HepG2 (cell line): ENCODE results near the gene HES2. TPM values are rescaled to one million over a fixed set of nuclear protein-coding genes. Genes with fewer than 3 reads are reported as not detected.

Experiments used
- ASH2L ChIP-seq: fragments of 300-600, 200-600 bp; sonication (generic); IDR thresholded peaks from 2 replicates; pipeline ENCODE4 v1.7.0; 2017; ENCODE audit warnings: low read depth, mild to moderate bottlenecking, moderate library complexity, mixed read lengths, low read length; ENCODE audit not compliant: insufficient read length
- CAMTA2 ChIP-seq: sonication (generic); formaldehyde crosslinking; IDR thresholded peaks from 2 replicates; pipeline ENCODE4 v1.4.0; 2020; ENCODE audit warnings: mild to moderate bottlenecking, missing genetic modification reagents, borderline replicate concordance
- EP300 ChIP-seq, 3 experiments: sonication (generic) in 1 of 3; formaldehyde crosslinking in 1 of 3; IDR thresholded peaks; 2 replicates each; pipeline versions ENCODE4 v1.5.1 to v1.6.1; 2011 to 2020; ENCODE audit warnings: low read depth in 2 of 3, low read length in 2 of 3, borderline replicate concordance in 1 of 3, improper control_type of control experiment in 1 of 3, mild to moderate bottlenecking in 1 of 3, missing genetic modification reagents in 1 of 3, moderate library complexity in 1 of 3
- LCORL ChIP-seq, 2 experiments: fragments of 450-650 bp in 1 of 2; sonication (generic) in 1 of 2; formaldehyde crosslinking in 1 of 2; IDR thresholded peaks; 2 replicates each; pipeline versions ENCODE4 v1.5.0 to v1.6.1; 2017 to 2020; ENCODE audit warnings: antibody characterized with exemption in 1 of 2, missing genetic modification reagents in 1 of 2
- MIXL1 ChIP-seq: IDR thresholded peaks from 2 replicates; pipeline ENCODE4 v1.6.1; 2016
- RAD51 ChIP-seq: fragments of 450-650 bp; IDR thresholded peaks from 2 replicates; pipeline ENCODE4 v1.6.1; 2016; ENCODE audit warnings: borderline replicate concordance
- SRY ChIP-seq: sonication (generic); formaldehyde crosslinking; IDR thresholded peaks from 2 replicates; pipeline ENCODE4 v1.8.0; 2022; ENCODE audit warnings: mild to moderate bottlenecking, missing genetic modification reagents
- TCF7 ChIP-seq: sonication (generic); IDR thresholded peaks from 2 replicates; pipeline ENCODE4 v1.6.1; 2016; ENCODE audit warnings: antibody characterized with exemption, low read depth
- ZNF256 ChIP-seq: sonication (generic); formaldehyde crosslinking; conservative IDR thresholded peaks from 2 replicates; pipeline ENCODE4 v1.4.0; 2020; ENCODE audit warnings: missing genetic modification reagents
- ZNF501 ChIP-seq: sonication (generic); formaldehyde crosslinking; IDR thresholded peaks from 2 replicates; pipeline ENCODE4 v1.5.1; 2020; ENCODE audit warnings: mild to moderate bottlenecking, moderate library complexity, missing genetic modification reagents
- ZNF543 ChIP-seq: sonication (generic); formaldehyde crosslinking; IDR thresholded peaks from 2 replicates; pipeline ENCODE4 v1.4.0; 2020; ENCODE audit warnings: mild to moderate bottlenecking, missing genetic modification reagents
- ZSCAN31 ChIP-seq: sonication (generic); formaldehyde crosslinking; IDR thresholded peaks from 2 replicates; pipeline ENCODE4 v1.5.0; 2020; ENCODE audit warnings: low read depth, mild to moderate bottlenecking, missing genetic modification reagents
- polyA plus RNA-seq, 8 experiments: library from polyadenylated mRNA; depleted of rRNA in 3 of 8; stranded (reverse) in 7 of 8; unstranded in 1 of 8; fragments of >200 nt; fragmentation: Illumina TruSeq in 4 of 8; extraction: Trizol in 4 of 8; gene quantifications; 2 replicates each; pipeline versions ENCODE4 v1.2.1 to v1.2.3, GENCODE V29; 2011 to 2016; ENCODE audit warnings: low read depth in 4 of 8, missing spikeins in 1 of 8, mixed read lengths in 1 of 8; ENCODE audit not compliant: insufficient read depth in 1 of 8
- total RNA-seq, 5 experiments: library from RNA; depleted of rRNA; stranded (reverse); fragments of >200 nt; fragmentation: Illumina TruSeq; extraction: Trizol; gene quantifications; 2 replicates each; pipeline ENCODE4 v1.2.3, GENCODE V29; 2016; ENCODE audit warnings: low read depth in 1 of 5
- TF ChIP-seq, protein P1 (sequence below): sonication (generic); formaldehyde crosslinking; IDR thresholded peaks from 2 replicates; pipeline ENCODE4 v1.4.0; 2020; ENCODE audit warnings: missing genetic modification reagents, mild to moderate bottlenecking, borderline replicate concordance
- TF ChIP-seq, protein P2 (sequence below): sonication (generic); formaldehyde crosslinking; IDR thresholded peaks from 2 replicates; pipeline ENCODE4 v1.4.0; 2020; ENCODE audit warnings: mild to moderate bottlenecking, missing genetic modification reagents
- TF ChIP-seq, protein P3 (sequence below): sonication (generic); formaldehyde crosslinking; IDR thresholded peaks from 2 replicates; pipeline ENCODE4 v1.5.1; 2020; ENCODE audit warnings: mild to moderate bottlenecking, missing genetic modification reagents, borderline replicate concordance

HES2 gene
- total and polyA plus RNA-seq, 2 of the 13 experiments (the other 11 are each of a cell fraction or from before 2014, with no cell fraction given), result 0.11 to 0.17 TPM

DNA sequence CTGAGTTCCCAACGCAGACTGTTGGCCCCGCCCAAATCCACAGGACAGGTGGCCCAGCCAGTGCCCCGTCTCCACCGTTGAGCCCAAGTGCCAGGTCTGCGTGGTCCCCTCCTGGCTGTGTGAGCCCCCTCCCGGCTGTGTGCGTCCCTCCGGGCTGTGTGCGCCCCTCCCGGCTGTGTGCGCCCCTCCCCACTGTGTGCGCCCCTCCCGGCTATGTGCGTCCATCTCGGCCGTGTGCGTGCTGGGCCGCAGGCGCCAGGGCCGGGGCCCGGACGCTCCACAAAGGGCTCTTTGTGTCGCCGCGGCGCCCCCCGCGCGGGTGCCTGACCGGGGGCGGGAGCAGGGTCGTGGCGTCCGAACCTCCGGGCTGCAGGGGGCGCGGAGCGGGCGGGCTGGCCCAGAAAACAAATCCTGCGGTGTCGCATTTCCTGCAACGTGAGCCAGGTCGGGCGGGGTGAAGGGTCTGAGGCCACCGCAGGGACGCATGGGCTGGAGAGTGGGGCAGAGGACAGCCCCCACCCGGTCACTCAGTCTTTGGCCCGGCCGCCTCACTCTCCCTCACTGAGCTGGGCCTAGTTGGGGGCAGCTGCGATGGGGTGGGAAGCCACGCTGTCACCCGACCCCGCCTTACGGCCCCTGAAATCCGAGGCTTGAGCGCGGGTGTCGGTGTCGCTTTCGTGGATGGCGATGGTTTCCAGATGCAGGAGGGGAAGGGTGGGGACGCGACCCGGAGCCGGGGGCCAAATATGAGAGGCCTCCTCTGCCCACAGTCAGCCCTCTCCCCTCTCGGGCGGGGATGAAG is 27.5 kb upstream of the HES2 start (continued):
- TF ChIP-seq, protein P1, sequence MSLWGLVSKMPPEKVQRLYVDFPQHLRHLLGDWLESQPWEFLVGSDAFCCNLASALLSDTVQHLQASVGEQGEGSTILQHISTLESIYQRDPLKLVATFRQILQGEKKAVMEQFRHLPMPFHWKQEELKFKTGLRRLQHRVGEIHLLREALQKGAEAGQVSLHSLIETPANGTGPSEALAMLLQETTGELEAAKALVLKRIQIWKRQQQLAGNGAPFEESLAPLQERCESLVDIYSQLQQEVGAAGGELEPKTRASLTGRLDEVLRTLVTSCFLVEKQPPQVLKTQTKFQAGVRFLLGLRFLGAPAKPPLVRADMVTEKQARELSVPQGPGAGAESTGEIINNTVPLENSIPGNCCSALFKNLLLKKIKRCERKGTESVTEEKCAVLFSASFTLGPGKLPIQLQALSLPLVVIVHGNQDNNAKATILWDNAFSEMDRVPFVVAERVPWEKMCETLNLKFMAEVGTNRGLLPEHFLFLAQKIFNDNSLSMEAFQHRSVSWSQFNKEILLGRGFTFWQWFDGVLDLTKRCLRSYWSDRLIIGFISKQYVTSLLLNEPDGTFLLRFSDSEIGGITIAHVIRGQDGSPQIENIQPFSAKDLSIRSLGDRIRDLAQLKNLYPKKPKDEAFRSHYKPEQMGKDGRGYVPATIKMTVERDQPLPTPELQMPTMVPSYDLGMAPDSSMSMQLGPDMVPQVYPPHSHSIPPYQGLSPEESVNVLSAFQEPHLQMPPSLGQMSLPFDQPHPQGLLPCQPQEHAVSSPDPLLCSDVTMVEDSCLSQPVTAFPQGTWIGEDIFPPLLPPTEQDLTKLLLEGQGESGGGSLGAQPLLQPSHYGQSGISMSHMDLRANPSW, result peak; percentile 87; the same call in 1 of the 2 replicates
- TF ChIP-seq MIXL1 (CRISPR knock-in tag) (peak; percentile 45), CAMTA2 (CRISPR knock-in tag) (peak; percentile 62; the same call in 1 of the 2 replicates), ZSCAN31 (CRISPR knock-in tag) (peak; percentile 48; the same call in 1 of the 2 replicates), TCF7 (peak; percentile 31; the same call in 1 of the 2 replicates), ZNF501 (peak; percentile 74; the same call in 1 of the 2 replicates), SRY (CRISPR knock-in tag) (no peak), ZNF543 (CRISPR knock-in tag) (peak; percentile 99), EP300 (IDR thresholded peaks at IDR 0.05; ENCODE audit: low read depth in 2 of 2, low read length in 2 of 2) (peak in 1 of 2 experiments; percentile 62; a peak in 2 of 4 replicates), EP300 (CRISPR knock-in tag; IDR thresholded peaks at IDR 0.05; ENCODE audit: borderline replicate concordance) (0 out of 2 replicates have a peak, but pooled peaks have one; percentile 16), ZNF256 (CRISPR knock-in tag) (no peak; the same call in 1 of the 2 replicates), ASH2L (peak; percentile 45), LCORL (IDR thresholded peaks at IDR 0.05) (no peak), LCORL (CRISPR knock-in tag; IDR thresholded peaks at IDR 0.05) (peak; percentile 83), RAD51 (no peak)
- TF ChIP-seq, protein P2, sequence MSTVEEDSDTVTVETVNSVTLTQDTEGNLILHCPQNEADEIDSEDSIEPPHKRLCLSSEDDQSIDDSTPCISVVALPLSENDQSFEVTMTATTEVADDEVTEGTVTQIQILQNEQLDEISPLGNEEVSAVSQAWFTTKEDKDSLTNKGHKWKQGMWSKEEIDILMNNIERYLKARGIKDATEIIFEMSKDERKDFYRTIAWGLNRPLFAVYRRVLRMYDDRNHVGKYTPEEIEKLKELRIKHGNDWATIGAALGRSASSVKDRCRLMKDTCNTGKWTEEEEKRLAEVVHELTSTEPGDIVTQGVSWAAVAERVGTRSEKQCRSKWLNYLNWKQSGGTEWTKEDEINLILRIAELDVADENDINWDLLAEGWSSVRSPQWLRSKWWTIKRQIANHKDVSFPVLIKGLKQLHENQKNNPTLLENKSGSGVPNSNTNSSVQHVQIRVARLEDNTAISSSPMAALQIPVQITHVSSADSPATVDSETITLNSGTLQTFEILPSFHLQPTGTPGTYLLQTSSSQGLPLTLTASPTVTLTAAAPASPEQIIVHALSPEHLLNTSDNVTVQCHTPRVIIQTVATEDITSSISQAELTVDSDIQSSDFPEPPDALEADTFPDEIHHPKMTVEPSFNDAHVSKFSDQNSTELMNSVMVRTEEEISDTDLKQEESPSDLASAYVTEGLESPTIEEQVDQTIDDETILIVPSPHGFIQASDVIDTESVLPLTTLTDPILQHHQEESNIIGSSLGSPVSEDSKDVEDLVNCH (CRISPR knock-in tag), result no peak
- TF ChIP-seq, protein P3, sequence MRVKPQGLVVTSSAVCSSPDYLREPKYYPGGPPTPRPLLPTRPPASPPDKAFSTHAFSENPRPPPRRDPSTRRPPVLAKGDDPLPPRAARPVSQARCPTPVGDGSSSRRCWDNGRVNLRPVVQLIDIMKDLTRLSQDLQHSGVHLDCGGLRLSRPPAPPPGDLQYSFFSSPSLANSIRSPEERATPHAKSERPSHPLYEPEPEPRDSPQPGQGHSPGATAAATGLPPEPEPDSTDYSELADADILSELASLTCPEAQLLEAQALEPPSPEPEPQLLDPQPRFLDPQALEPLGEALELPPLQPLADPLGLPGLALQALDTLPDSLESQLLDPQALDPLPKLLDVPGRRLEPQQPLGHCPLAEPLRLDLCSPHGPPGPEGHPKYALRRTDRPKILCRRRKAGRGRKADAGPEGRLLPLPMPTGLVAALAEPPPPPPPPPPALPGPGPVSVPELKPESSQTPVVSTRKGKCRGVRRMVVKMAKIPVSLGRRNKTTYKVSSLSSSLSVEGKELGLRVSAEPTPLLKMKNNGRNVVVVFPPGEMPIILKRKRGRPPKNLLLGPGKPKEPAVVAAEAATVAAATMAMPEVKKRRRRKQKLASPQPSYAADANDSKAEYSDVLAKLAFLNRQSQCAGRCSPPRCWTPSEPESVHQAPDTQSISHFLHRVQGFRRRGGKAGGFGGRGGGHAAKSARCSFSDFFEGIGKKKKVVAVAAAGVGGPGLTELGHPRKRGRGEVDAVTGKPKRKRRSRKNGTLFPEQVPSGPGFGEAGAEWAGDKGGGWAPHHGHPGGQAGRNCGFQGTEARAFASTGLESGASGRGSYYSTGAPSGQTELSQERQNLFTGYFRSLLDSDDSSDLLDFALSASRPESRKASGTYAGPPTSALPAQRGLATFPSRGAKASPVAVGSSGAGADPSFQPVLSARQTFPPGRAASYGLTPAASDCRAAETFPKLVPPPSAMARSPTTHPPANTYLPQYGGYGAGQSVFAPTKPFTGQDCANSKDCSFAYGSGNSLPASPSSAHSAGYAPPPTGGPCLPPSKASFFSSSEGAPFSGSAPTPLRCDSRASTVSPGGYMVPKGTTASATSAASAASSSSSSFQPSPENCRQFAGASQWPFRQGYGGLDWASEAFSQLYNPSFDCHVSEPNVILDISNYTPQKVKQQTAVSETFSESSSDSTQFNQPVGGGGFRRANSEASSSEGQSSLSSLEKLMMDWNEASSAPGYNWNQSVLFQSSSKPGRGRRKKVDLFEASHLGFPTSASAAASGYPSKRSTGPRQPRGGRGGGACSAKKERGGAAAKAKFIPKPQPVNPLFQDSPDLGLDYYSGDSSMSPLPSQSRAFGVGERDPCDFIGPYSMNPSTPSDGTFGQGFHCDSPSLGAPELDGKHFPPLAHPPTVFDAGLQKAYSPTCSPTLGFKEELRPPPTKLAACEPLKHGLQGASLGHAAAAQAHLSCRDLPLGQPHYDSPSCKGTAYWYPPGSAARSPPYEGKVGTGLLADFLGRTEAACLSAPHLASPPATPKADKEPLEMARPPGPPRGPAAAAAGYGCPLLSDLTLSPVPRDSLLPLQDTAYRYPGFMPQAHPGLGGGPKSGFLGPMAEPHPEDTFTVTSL, result peak; percentile 49; the same call in 1 of the 2 replicates
